CD1c-positive myeloid dendritic cell (primary cell): ENCODE measurements around the gene DNAH14.

Source experiments
- DNase-seq: peaks from one replicate; pipeline ENCODE4 v3.0.0-alpha.2; 2016; ENCODE audit errors: extremely low spot score

Gene DNAH14

GRCh38 chr1:225406976-225407725 lies 477.7 kb downstream of the DNAH14 start:
- DNase-seq, result no peak

- no peak for DNase-seq
These were observed 478.3 kb downstream of the DNAH14 start for GRCh38 chr1:225407755-225408154.

GRCh38 chr1:225408249-225408648 lies 478.8 kb downstream of the DNAH14 start:
- no peak for DNase-seq

- DNase-seq, result no peak
These were observed 479.6 kb downstream of the DNAH14 start for GRCh38 chr1:225409051-225409450.

- DNase-seq, result no peak
These were observed 480.6 kb downstream of the DNAH14 start for GRCh38 chr1:225410036-225410435.

GRCh38 chr1:225412321-225412720 lies 482.8 kb downstream of the DNAH14 start:
- no peak for DNase-seq

- no peak for DNase-seq
These were observed 483.4 kb downstream of the DNAH14 start for GRCh38 chr1:225412803-225413351.

- peak; percentile 25 for DNase-seq
These were observed 484.4 kb downstream of the DNAH14 start for GRCh38 chr1:225413708-225414375.

GRCh38 chr1:225415307-225415706 lies 485.8 kb downstream of the DNAH14 start:
- DNase-seq, result no peak

GRCh38 chr1:225415967-225416745 lies 486.7 kb downstream of the DNAH14 start:
- DNase-seq, result no peak

- DNase-seq, result no peak
These were observed 488.6 kb downstream of the DNAH14 start for GRCh38 chr1:225418059-225418458.

GRCh38 chr1:225418598-225418997 lies 489.1 kb downstream of the DNAH14 start:
- DNase-seq, result no peak

GRCh38 chr1:225422031-225422605 lies 492.6 kb downstream of the DNAH14 start:
- peak; percentile 54 for DNase-seq

- no peak for DNase-seq
These were observed 493.5 kb downstream of the DNAH14 start for GRCh38 chr1:225422795-225423517.

- DNase-seq, result no peak
These were observed 494.0 kb downstream of the DNAH14 start for GRCh38 chr1:225423518-225423855.

- no peak for DNase-seq
These were observed 495.2 kb downstream of the DNAH14 start for GRCh38 chr1:225424562-225425200.

- DNase-seq, result peak; percentile 60
These were observed 495.8 kb downstream of the DNAH14 start for GRCh38 chr1:225425201-225425786.

- DNase-seq, result peak; percentile 51
These were observed 497.1 kb downstream of the DNAH14 start for GRCh38 chr1:225426395-225427234.

- DNase-seq, result peak; percentile 42
These were observed 498.0 kb downstream of the DNAH14 start, which contains the start of gene LBR for GRCh38 chr1:225427235-225428067. Gene LBR (minus strand): TSS chr1:225428038. CDS start chr1:225424075, 3,963 bp downstream.
